ENCODE measurements around the gene TIAM1. TPM values are rescaled to one million over a fixed set of nuclear protein-coding genes. Genes with fewer than 3 reads are reported as not detected.

Gene TIAM1
- total RNA-seq, 2 experiments from 2014 or later = 34.9 to 38.5 TPM

- H3K4me1 Mint-ChIP-seq (ENCODE audit: low read depth) = peaks cover 14% of the 10 kb centered on the region
- no peak for TF ChIP-seq CTCF (IDR thresholded peaks at IDR 0.05)
- H3K4me3 Mint-ChIP-seq = no peak overlapping the region
- ChIA-PET POLR2A (interaction anchor here (0.8 kb wide), 1 partner anchor 10 kb away, joined by 3 read pairs; no protein-coding TSS in a partner anchor), CTCF (interaction anchor here (0.6 kb wide), 1 partner anchor 101 kb away, joined by 3 read pairs; no protein-coding TSS in a partner anchor)
- peaks cover 3% of the 10 kb centered on the region for H3K36me3 Mint-ChIP-seq (ENCODE audit: low read depth)
- DNase-seq (no peak), ATAC-seq (no peak)
- no peak overlapping the region for H3K27ac Mint-ChIP-seq
- no peaks in the 10 kb centered on the region for H3K9me3 Mint-ChIP-seq
- H3K27me3 Mint-ChIP-seq = no peaks in the 10 kb centered on the region
- intact Hi-C loops (cut with micrococcal nuclease) = no loop called here
Measured at GRCh38 chr21:31316488-31317169, 27.4 kb downstream of the TIAM1 start.

GRCh38 chr21:31316072-31316471 is 28.0 kb downstream of the TIAM1 start:
- no peak for TF ChIP-seq CTCF (IDR thresholded peaks at IDR 0.05)
- Mint-ChIP-seq H3K27me3 (no peaks in the 10 kb centered on the region), H3K36me3 (ENCODE audit: low read depth) (peaks cover 3% of the 10 kb centered on the region), H3K4me1 (ENCODE audit: low read depth) (peaks cover 14% of the 10 kb centered on the region), H3K9me3 (no peaks in the 10 kb centered on the region), H3K27ac (no peak overlapping the region), H3K4me3 (no peak overlapping the region)
- POLR2A ChIA-PET = no interaction called here
- intact Hi-C loops (cut with micrococcal nuclease) = no loop called here
- ATAC-seq = no peak
- CTCF ChIA-PET = no interaction called here
- no peak for DNase-seq

- Mint-ChIP-seq H3K27me3 (no peaks in the 10 kb centered on the region), H3K4me3 (no peak overlapping the region), H3K4me1 (ENCODE audit: low read depth) (peaks cover 2% of the 10 kb centered on the region), H3K9me3 (no peaks in the 10 kb centered on the region), H3K36me3 (ENCODE audit: low read depth) (no peaks in the 10 kb centered on the region), H3K27ac (no peak overlapping the region)
- TF ChIP-seq CTCF (IDR thresholded peaks at IDR 0.05) = no peak
- POLR2A ChIA-PET = no interaction called here
- CTCF ChIA-PET = interaction anchor here (1.0 kb wide), 1 partner anchor 98 kb away, joined by 3 read pairs; no protein-coding TSS in a partner anchor
- intact Hi-C loops (cut with micrococcal nuclease) = no loop called here
- ATAC-seq = no peak
- DNase-seq = no peak
Measured at GRCh38 chr21:31310750-31311149, 33.3 kb downstream of the TIAM1 start.

- intact Hi-C loops (cut with micrococcal nuclease) = no loop called here
- no peaks in the 10 kb centered on the region for H3K36me3 Mint-ChIP-seq (ENCODE audit: low read depth)
- no peak overlapping the region for H3K27ac Mint-ChIP-seq
- no peak for TF ChIP-seq CTCF (IDR thresholded peaks at IDR 0.05)
- DNase-seq = no peak
- no peaks in the 10 kb centered on the region for H3K9me3 Mint-ChIP-seq
- POLR2A ChIA-PET = no interaction called here
- CTCF ChIA-PET = interaction anchor here (1.1 to 1.5 kb wide), 2 partner anchors 10 to 272 kb away, joined by 3 read pairs; no protein-coding TSS in a partner anchor
- no peaks in the 10 kb centered on the region for H3K27me3 Mint-ChIP-seq
- peaks cover 2% of the 10 kb centered on the region for H3K4me1 Mint-ChIP-seq (ENCODE audit: low read depth)
- H3K4me3 Mint-ChIP-seq = no peak overlapping the region
- ATAC-seq = no peak
Measured at GRCh38 chr21:31308584-31308983, 35.5 kb downstream of the TIAM1 start.

- POLR2A ChIA-PET = no interaction called here
- TF ChIP-seq CTCF (IDR thresholded peaks at IDR 0.05) = no peak
- peaks cover 4% of the 10 kb centered on the region for H3K4me1 Mint-ChIP-seq (ENCODE audit: low read depth)
- H3K36me3 Mint-ChIP-seq (ENCODE audit: low read depth) = no peaks in the 10 kb centered on the region
- ATAC-seq (no peak), DNase-seq (no peak)
- CTCF ChIA-PET = interaction anchor here (1.2 kb wide), 1 partner anchor 21 kb away, joined by 3 read pairs; no protein-coding TSS in a partner anchor
- H3K9me3 Mint-ChIP-seq = no peaks in the 10 kb centered on the region
- intact Hi-C loops (cut with micrococcal nuclease) = no loop called here
- H3K4me3 Mint-ChIP-seq = no peak overlapping the region
- no peak overlapping the region for H3K27ac Mint-ChIP-seq
- H3K27me3 Mint-ChIP-seq = no peaks in the 10 kb centered on the region
Measured at GRCh38 chr21:31305888-31306287, 38.2 kb downstream of the TIAM1 start.
